Measurements from ENCODE around the gene CELA3B. TPM values are rescaled to one million over a fixed set of nuclear protein-coding genes. Genes with fewer than 3 reads are reported as not detected.

The CELA3B gene
- total RNA-seq, 1 experiment from 2014 or later: 4.4 TPM

DNA sequence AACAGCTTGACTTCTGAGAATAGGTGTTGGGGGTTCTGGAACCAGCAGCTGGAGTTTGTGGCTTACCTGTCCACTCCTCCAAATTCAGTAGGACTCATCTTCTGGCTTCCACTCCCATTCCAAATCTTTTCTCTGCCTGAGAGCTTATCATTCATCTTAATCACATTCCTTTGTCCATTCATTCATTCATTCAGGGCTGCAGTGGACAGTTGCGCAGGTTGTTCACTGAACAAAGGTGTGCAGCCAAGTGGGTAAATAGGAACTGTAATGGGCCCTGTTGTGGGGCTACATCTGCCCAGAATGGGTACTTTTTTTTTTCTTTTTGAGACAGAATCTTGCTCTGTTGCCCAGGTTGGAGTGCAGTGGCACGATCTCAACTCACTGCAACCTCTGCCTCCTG, 36.3 kb upstream of the CELA3B start:
- TF ChIP-seq, protein P1, sequence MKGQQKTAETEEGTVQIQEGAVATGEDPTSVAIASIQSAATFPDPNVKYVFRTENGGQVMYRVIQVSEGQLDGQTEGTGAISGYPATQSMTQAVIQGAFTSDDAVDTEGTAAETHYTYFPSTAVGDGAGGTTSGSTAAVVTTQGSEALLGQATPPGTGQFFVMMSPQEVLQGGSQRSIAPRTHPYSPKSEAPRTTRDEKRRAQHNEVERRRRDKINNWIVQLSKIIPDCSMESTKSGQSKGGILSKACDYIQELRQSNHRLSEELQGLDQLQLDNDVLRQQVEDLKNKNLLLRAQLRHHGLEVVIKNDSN (CRISPR knock-in tag; IDR thresholded peaks at IDR 0.05): no peak
- CTCF ChIA-PET: interaction anchor here (1.1 kb wide), 1 partner anchor 17 kb away, joined by 3 read pairs; no protein-coding TSS in a partner anchor
- ATAC-seq (no peak), DNase-seq (ENCODE audit: low spot score) (no peak)
- Mint-ChIP-seq H3K4me1 (peaks cover 51% of the 10 kb centered on the region), H3K4me3 (no peak overlapping the region), H3K36me3 (no peaks in the 10 kb centered on the region), H3K27ac (no peak overlapping the region), H3K9me3 (no peaks in the 10 kb centered on the region), H3K27me3 (ENCODE audit: low read depth) (peaks cover 7% of the 10 kb centered on the region; the same call in 1 of the 2 replicates)
- POLR2A ChIA-PET: no interaction called here

GRCh38 chr1:21941370-21941769, 35.5 kb upstream of the CELA3B start:
- TF ChIP-seq NR1H2 (CRISPR knock-in tag; IDR thresholded peaks at IDR 0.05): no peak
- no peak for TF ChIP-seq NFE2L1 (CRISPR knock-in tag; IDR thresholded peaks at IDR 0.05)
- TF ChIP-seq, protein P2, sequence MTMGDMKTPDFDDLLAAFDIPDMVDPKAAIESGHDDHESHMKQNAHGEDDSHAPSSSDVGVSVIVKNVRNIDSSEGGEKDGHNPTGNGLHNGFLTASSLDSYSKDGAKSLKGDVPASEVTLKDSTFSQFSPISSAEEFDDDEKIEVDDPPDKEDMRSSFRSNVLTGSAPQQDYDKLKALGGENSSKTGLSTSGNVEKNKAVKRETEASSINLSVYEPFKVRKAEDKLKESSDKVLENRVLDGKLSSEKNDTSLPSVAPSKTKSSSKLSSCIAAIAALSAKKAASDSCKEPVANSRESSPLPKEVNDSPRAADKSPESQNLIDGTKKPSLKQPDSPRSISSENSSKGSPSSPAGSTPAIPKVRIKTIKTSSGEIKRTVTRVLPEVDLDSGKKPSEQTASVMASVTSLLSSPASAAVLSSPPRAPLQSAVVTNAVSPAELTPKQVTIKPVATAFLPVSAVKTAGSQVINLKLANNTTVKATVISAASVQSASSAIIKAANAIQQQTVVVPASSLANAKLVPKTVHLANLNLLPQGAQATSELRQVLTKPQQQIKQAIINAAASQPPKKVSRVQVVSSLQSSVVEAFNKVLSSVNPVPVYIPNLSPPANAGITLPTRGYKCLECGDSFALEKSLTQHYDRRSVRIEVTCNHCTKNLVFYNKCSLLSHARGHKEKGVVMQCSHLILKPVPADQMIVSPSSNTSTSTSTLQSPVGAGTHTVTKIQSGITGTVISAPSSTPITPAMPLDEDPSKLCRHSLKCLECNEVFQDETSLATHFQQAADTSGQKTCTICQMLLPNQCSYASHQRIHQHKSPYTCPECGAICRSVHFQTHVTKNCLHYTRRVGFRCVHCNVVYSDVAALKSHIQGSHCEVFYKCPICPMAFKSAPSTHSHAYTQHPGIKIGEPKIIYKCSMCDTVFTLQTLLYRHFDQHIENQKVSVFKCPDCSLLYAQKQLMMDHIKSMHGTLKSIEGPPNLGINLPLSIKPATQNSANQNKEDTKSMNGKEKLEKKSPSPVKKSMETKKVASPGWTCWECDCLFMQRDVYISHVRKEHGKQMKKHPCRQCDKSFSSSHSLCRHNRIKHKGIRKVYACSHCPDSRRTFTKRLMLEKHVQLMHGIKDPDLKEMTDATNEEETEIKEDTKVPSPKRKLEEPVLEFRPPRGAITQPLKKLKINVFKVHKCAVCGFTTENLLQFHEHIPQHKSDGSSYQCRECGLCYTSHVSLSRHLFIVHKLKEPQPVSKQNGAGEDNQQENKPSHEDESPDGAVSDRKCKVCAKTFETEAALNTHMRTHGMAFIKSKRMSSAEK (CRISPR knock-in tag; IDR thresholded peaks at IDR 0.05; ENCODE audit: borderline replicate concordance): no peak
- DNase-seq (ENCODE audit: low spot score): no peak
- Mint-ChIP-seq H3K27ac (peak overlapping the region; percentile 12; the same call in 1 of the 2 replicates), H3K9me3 (no peaks in the 10 kb centered on the region), H3K4me3 (no peak overlapping the region), H3K27me3 (ENCODE audit: low read depth) (peaks cover 7% of the 10 kb centered on the region; the same call in 1 of the 2 replicates), H3K36me3 (no peaks in the 10 kb centered on the region), H3K4me1 (peaks cover 43% of the 10 kb centered on the region)
- ChIA-PET CTCF (no interaction called here), POLR2A (no interaction called here)
- no peak for ATAC-seq

DNA sequence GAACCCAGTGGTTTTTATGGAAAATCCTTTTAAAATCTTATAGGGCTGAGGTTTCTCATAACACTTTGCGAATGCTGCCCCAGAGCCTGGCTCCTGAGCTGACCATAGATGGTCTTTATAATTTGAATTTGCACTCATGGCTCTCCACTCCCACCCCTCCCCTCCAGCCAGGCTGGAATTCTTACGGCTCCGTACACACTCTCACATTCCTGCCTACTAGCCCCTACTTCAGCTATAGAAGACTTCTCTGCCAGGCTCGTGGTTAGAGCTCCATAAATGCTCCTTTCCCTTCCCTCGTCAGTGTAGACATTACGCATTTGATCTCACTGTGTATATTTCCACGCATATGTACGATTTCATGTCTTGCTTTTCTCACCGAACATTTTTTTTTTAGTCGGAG, 34.4 kb upstream of the CELA3B start:
- H3K27ac Mint-ChIP-seq: peak overlapping the region; percentile 75
- H3K36me3 Mint-ChIP-seq: no peaks in the 10 kb centered on the region
- POLR2A ChIA-PET: no interaction called here
- H3K27me3 Mint-ChIP-seq (ENCODE audit: low read depth): peaks cover 7% of the 10 kb centered on the region; the same call in 1 of the 2 replicates
- TF ChIP-seq, protein P2 (CRISPR knock-in tag; IDR thresholded peaks at IDR 0.05; ENCODE audit: borderline replicate concordance): no peak
- TF ChIP-seq, protein P3, sequence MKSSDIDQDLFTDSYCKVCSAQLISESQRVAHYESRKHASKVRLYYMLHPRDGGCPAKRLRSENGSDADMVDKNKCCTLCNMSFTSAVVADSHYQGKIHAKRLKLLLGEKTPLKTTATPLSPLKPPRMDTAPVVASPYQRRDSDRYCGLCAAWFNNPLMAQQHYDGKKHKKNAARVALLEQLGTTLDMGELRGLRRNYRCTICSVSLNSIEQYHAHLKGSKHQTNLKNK (CRISPR knock-in tag; IDR thresholded peaks at IDR 0.05): no peak
- no peak for TF ChIP-seq GABPB1 (CRISPR knock-in tag; IDR thresholded peaks at IDR 0.05)
- no peak for TF ChIP-seq FOXP1 (CRISPR knock-in tag; IDR thresholded peaks at IDR 0.05; ENCODE audit: borderline replicate concordance)
- no peak for TF ChIP-seq MXD4 (CRISPR knock-in tag; IDR thresholded peaks at IDR 0.05; ENCODE audit: borderline replicate concordance)
- TF ChIP-seq ZNF671 (CRISPR knock-in tag; IDR thresholded peaks at IDR 0.05): no peak
- no peak for TF ChIP-seq FOXJ3 (CRISPR knock-in tag; IDR thresholded peaks at IDR 0.05; ENCODE audit: borderline replicate concordance)
- no peak for TF ChIP-seq ETV6 (CRISPR knock-in tag; IDR thresholded peaks at IDR 0.05)
- no peak for TF ChIP-seq SMAD4 (CRISPR knock-in tag; IDR thresholded peaks at IDR 0.05)
- no peak for TF ChIP-seq PREB (CRISPR knock-in tag; IDR thresholded peaks at IDR 0.05; ENCODE audit: borderline replicate concordance)
- no peak for TF ChIP-seq TEAD4 (CRISPR knock-in tag; IDR thresholded peaks at IDR 0.05)
- TF ChIP-seq, protein P4, sequence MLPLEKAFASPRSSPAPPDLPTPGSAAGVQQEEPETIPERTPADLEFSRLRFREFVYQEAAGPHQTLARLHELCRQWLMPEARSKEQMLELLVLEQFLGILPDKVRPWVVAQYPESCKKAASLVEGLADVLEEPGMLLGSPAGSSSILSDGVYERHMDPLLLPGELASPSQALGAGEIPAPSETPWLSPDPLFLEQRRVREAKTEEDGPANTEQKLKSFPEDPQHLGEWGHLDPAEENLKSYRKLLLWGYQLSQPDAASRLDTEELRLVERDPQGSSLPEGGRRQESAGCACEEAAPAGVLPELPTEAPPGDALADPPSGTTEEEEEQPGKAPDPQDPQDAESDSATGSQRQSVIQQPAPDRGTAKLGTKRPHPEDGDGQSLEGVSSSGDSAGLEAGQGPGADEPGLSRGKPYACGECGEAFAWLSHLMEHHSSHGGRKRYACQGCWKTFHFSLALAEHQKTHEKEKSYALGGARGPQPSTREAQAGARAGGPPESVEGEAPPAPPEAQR (CRISPR knock-in tag; IDR thresholded peaks at IDR 0.05): no peak
- no peak for TF ChIP-seq NFYB (CRISPR knock-in tag; conservative IDR thresholded peaks at IDR 0.05; ENCODE audit: low read depth)
- TF ChIP-seq, protein P5, sequence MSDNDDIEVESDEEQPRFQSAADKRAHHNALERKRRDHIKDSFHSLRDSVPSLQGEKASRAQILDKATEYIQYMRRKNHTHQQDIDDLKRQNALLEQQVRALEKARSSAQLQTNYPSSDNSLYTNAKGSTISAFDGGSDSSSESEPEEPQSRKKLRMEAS (CRISPR knock-in tag; IDR thresholded peaks at IDR 0.05): no peak
- no peak for TF ChIP-seq NR1H2 (CRISPR knock-in tag; IDR thresholded peaks at IDR 0.05)
- TF ChIP-seq GRHL2 (CRISPR knock-in tag; IDR thresholded peaks at IDR 0.05; ENCODE audit: insufficient replicate concordance, severe bottlenecking): no peak
- CTCF ChIA-PET: interaction anchor here (0.9 kb wide), 2 partner anchors 21 to 23 kb away, joined by 3 to 4 read pairs; no protein-coding TSS in a partner anchor
- peaks cover 49% of the 10 kb centered on the region for H3K4me1 Mint-ChIP-seq
- no peak overlapping the region for H3K4me3 Mint-ChIP-seq
- H3K9me3 Mint-ChIP-seq: no peaks in the 10 kb centered on the region
- ATAC-seq (no peak), DNase-seq (ENCODE audit: low spot score) (no peak)

Measured in WTC11 (cell line).